Measurements from ENCODE around the gene DAZL. TPM values are rescaled to one million over a fixed set of nuclear protein-coding genes. Genes with fewer than 3 reads are reported as not detected.

DAZL gene
- total RNA-seq, 1 donor from 2014 or later: not detected

GRCh38 chr3:16587681-16588060, 17.6 kb downstream of the DAZL start:
- H3K27ac Mint-ChIP-seq (ENCODE audit: unreplicated experiment): no peak overlapping the region
- H3K9me3 Mint-ChIP-seq (ENCODE audit: unreplicated experiment): no peaks in the 10 kb centered on the region
- H3K27me3 Mint-ChIP-seq (ENCODE audit: unreplicated experiment): peaks cover 59% of the 10 kb centered on the region
- H3K4me1 Mint-ChIP-seq (ENCODE audit: unreplicated experiment): peaks cover 3% of the 10 kb centered on the region
- H3K4me3 Mint-ChIP-seq (ENCODE audit: unreplicated experiment): no peak overlapping the region
- TF ChIP-seq CTCF (IDR thresholded peaks at IDR 0.05): no peak
- DNase-seq (ENCODE audit: extremely low spot score, unreplicated experiment): no peak
- H3K36me3 Mint-ChIP-seq (ENCODE audit: unreplicated experiment): no peaks in the 10 kb centered on the region

DNA sequence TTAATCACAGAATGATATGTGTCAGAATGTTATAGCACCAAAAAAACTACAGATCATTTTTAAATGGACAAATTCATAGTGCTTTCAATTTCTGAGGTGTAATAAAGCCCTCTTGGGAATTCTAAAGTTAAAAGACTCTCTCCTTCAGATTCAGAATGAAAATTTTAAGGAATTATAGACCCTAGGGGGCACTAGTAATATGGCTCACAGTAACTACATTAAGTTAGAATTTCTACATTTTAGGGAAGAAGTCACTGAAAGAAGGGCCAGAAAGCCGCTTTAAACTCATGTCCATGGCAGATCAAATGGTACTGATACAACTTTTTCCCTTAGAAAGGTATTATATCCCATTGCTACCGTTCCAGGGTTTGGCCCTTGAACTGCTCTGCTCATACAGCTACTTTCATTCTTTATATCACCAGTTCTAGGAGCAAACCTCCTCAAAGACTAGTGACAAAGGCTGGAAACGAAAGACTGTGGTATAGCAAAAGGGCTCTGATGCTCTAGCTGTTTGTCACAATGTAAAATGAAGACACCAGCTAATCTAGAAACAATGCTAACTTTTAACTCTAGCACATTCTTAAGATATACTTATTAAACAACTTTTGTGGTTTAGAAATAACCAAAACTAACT, 18.1 kb downstream of the DAZL start:
- no peak for TF ChIP-seq CTCF (IDR thresholded peaks at IDR 0.05)
- DNase-seq (ENCODE audit: extremely low spot score, unreplicated experiment): no peak
- H3K36me3 Mint-ChIP-seq (ENCODE audit: unreplicated experiment): no peaks in the 10 kb centered on the region
- H3K27me3 Mint-ChIP-seq (ENCODE audit: unreplicated experiment): peaks cover 64% of the 10 kb centered on the region
- H3K4me3 Mint-ChIP-seq (ENCODE audit: unreplicated experiment): no peak overlapping the region
- H3K9me3 Mint-ChIP-seq (ENCODE audit: unreplicated experiment): no peaks in the 10 kb centered on the region
- H3K4me1 Mint-ChIP-seq (ENCODE audit: unreplicated experiment): peaks cover 3% of the 10 kb centered on the region
- H3K27ac Mint-ChIP-seq (ENCODE audit: unreplicated experiment): no peak overlapping the region

DNA sequence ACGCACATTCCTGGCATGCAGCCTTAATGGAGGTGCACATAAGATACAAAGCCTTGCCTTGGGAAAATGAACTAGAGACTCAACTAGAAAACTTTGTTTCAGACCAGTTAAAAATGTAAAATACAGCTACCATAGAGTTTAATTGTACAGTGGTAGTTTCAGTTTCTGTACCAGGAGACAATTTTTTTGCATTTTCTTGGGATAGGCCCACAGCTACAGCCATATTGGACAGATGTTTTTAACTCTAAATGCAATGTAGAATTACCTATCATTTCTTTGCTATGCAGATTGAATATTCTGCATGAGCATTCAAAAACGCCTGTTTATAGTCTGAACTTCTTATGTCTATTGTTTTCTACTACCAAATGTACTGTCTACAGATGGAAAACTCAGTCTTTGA, 20.3 kb downstream of the DAZL start:
- no peaks in the 10 kb centered on the region for H3K36me3 Mint-ChIP-seq (ENCODE audit: unreplicated experiment)
- peaks cover 62% of the 10 kb centered on the region for H3K27me3 Mint-ChIP-seq (ENCODE audit: unreplicated experiment)
- H3K4me3 Mint-ChIP-seq (ENCODE audit: unreplicated experiment): no peak overlapping the region
- peaks cover 3% of the 10 kb centered on the region for H3K4me1 Mint-ChIP-seq (ENCODE audit: unreplicated experiment)
- H3K9me3 Mint-ChIP-seq (ENCODE audit: unreplicated experiment): peaks cover 5% of the 10 kb centered on the region
- no peak overlapping the region for H3K27ac Mint-ChIP-seq (ENCODE audit: unreplicated experiment)
- no peak for DNase-seq (ENCODE audit: extremely low spot score, unreplicated experiment)
- TF ChIP-seq CTCF (IDR thresholded peaks at IDR 0.05): no peak

GRCh38 chr3:16583551-16583950, 21.7 kb downstream of the DAZL start:
- peaks cover 3% of the 10 kb centered on the region for H3K36me3 Mint-ChIP-seq (ENCODE audit: unreplicated experiment)
- peaks cover 64% of the 10 kb centered on the region for H3K27me3 Mint-ChIP-seq (ENCODE audit: unreplicated experiment)
- no peak for TF ChIP-seq CTCF (IDR thresholded peaks at IDR 0.05)
- no peak for DNase-seq (ENCODE audit: extremely low spot score, unreplicated experiment)
- H3K27ac Mint-ChIP-seq (ENCODE audit: unreplicated experiment): no peak overlapping the region
- H3K4me1 Mint-ChIP-seq (ENCODE audit: unreplicated experiment): peaks cover 3% of the 10 kb centered on the region
- H3K4me3 Mint-ChIP-seq (ENCODE audit: unreplicated experiment): no peak overlapping the region
- peaks cover 5% of the 10 kb centered on the region for H3K9me3 Mint-ChIP-seq (ENCODE audit: unreplicated experiment)

- Mint-ChIP-seq H3K27me3 (ENCODE audit: unreplicated experiment) (peaks cover 86% of the 10 kb centered on the region), H3K4me1 (ENCODE audit: unreplicated experiment) (no peaks in the 10 kb centered on the region), H3K4me3 (ENCODE audit: unreplicated experiment) (no peak overlapping the region), H3K27ac (ENCODE audit: unreplicated experiment) (no peak overlapping the region), H3K9me3 (ENCODE audit: unreplicated experiment) (no peaks in the 10 kb centered on the region), H3K36me3 (ENCODE audit: unreplicated experiment) (no peaks in the 10 kb centered on the region)
- no peak for TF ChIP-seq CTCF (IDR thresholded peaks at IDR 0.05)
- no peak for DNase-seq (ENCODE audit: extremely low spot score, unreplicated experiment)
These were observed 35.1 kb downstream of the DAZL start for GRCh38 chr3:16570113-16570512.

Measured in osteocyte (in vitro differentiated cells).